ENCODE data around the gene BEAN1. TPM values are rescaled to one million over a fixed set of nuclear protein-coding genes. Genes with fewer than 3 reads are reported as not detected.

BEAN1 gene
- total RNA-seq, 1 experiment from 2014 or later: not detected

DNA sequence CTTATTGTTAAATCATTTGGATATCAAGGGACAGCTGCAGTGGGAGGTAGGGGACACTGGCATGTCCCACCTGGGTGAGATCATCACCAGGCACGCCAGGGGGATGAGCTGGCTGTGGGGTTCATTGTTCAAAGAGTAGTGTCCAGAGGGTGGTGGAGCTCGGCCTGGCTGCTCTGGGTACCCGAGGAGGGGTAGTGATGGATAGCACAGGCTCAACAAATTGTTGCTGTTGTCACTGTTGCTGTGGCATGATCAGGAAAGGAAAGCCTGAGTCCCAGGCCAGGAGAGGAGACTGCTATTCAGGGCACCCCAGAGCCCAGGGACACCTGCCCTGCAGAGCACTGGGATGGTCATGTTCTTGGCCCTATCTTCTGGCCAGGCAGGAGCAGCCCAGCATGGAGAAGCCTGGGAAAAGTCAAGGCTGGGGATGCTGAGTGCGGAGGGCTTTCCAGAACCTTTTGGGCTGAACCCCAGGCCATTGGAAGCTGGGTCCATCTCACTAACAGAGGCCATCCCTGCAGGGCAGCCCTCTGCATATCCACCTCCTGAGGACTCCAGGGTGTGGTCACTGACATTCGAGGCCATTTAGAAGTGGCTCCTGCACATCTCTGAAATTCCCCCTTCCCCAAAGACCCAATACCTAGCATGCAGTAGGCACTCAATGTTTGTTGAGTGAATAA, 12.1 kb downstream of the BEAN1 start (continued):
- no peak for TF ChIP-seq CBFB (CRISPR knock-in tag; IDR thresholded peaks at IDR 0.05; ENCODE audit: low read depth)
- TF ChIP-seq, protein P1, sequence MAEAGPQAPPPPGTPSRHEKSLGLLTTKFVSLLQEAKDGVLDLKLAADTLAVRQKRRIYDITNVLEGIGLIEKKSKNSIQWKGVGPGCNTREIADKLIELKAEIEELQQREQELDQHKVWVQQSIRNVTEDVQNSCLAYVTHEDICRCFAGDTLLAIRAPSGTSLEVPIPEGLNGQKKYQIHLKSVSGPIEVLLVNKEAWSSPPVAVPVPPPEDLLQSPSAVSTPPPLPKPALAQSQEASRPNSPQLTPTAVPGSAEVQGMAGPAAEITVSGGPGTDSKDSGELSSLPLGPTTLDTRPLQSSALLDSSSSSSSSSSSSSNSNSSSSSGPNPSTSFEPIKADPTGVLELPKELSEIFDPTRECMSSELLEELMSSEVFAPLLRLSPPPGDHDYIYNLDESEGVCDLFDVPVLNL (CRISPR knock-in tag; IDR thresholded peaks at IDR 0.05; ENCODE audit: borderline replicate concordance, low read depth): no peak
- no peak for TF ChIP-seq TEAD1 (CRISPR knock-in tag; IDR thresholded peaks at IDR 0.05)

DNA sequence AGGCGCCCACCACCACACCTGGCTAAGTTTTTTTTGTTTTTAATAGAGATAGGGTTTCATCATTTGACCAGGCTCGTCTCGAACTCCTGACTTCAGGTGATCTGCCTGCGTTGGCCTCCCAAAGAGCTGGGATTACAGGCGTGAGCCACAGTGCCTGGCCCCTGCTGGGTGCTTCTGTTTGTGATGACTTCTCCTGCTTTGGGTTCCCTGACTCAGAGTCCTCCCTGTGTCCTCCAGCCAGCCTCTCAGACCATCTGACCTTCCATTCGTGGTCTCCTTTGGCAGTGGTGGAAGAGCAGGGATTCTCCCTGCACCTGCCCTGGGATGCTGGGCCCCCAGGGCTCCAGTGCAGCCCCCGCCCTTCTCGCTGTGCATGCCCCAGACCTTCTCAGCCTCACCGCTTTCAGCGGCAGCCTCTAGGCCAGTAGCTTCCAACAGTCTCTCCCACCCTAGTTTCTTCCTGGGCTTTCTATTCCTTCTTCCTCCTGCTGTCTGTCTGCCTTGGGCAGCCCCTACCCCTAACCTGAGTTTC, 13.2 kb downstream of the BEAN1 start:
- ATAC-seq: no peak
- no peak overlapping the region for H3K27ac Mint-ChIP-seq
- H3K27me3 Mint-ChIP-seq (ENCODE audit: low read depth): peaks cover 9% of the 10 kb centered on the region; the same call in 1 of the 2 replicates
- no peak for DNase-seq (ENCODE audit: low spot score)
- ChIA-PET CTCF (interaction anchor here (1.2 to 1.5 kb wide), 3 partner anchors 11 to 168 kb away, joined by 4 to 5 read pairs (median 4); no protein-coding TSS in a partner anchor), POLR2A (no interaction called here)
- TF ChIP-seq ZNF138 (CRISPR knock-in tag; conservative IDR thresholded peaks at IDR 0.05): no peak
- TF ChIP-seq, protein P2, sequence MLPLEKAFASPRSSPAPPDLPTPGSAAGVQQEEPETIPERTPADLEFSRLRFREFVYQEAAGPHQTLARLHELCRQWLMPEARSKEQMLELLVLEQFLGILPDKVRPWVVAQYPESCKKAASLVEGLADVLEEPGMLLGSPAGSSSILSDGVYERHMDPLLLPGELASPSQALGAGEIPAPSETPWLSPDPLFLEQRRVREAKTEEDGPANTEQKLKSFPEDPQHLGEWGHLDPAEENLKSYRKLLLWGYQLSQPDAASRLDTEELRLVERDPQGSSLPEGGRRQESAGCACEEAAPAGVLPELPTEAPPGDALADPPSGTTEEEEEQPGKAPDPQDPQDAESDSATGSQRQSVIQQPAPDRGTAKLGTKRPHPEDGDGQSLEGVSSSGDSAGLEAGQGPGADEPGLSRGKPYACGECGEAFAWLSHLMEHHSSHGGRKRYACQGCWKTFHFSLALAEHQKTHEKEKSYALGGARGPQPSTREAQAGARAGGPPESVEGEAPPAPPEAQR (CRISPR knock-in tag; IDR thresholded peaks at IDR 0.05): no peak
- TF ChIP-seq, protein P3, sequence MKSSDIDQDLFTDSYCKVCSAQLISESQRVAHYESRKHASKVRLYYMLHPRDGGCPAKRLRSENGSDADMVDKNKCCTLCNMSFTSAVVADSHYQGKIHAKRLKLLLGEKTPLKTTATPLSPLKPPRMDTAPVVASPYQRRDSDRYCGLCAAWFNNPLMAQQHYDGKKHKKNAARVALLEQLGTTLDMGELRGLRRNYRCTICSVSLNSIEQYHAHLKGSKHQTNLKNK (CRISPR knock-in tag; IDR thresholded peaks at IDR 0.05): no peak
- no peak for TF ChIP-seq RELA (CRISPR knock-in tag; IDR thresholded peaks at IDR 0.05; ENCODE audit: borderline replicate concordance)
- TF ChIP-seq TP53 (CRISPR knock-in tag; IDR thresholded peaks at IDR 0.05): no peak
- no peak overlapping the region for H3K4me3 Mint-ChIP-seq
- H3K9me3 Mint-ChIP-seq: no peaks in the 10 kb centered on the region
- peaks cover 16% of the 10 kb centered on the region for H3K4me1 Mint-ChIP-seq
- no peaks in the 10 kb centered on the region for H3K36me3 Mint-ChIP-seq

DNA sequence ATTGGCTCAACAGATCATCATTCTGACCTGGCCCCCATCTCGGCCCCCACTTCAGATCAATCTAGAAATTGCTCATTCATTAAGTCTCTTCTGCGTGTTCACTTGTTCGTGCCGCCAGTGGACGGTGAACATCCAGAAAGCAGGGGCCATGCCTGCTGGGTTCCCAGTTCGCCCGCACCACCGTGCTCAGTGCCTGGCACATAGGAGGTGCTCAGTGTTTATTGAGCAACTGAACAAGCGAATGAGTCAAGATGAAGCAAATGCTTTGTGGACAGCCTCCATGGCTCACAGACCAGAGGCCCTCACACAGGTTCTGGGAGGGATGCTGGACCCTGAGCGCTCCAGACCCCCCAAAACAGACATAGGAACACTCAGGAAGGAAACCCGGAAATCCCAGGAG, 13.9 kb downstream of the BEAN1 start:
- DNase-seq (ENCODE audit: low spot score): no peak
- peaks cover 9% of the 10 kb centered on the region; the same call in 1 of the 2 replicates for H3K27me3 Mint-ChIP-seq (ENCODE audit: low read depth)
- H3K36me3 Mint-ChIP-seq: no peaks in the 10 kb centered on the region
- ChIA-PET CTCF (interaction anchor here (1.1 to 1.3 kb wide), 3 partner anchors 9 to 168 kb away, joined by 3 to 4 read pairs (median 3); no protein-coding TSS in a partner anchor), POLR2A (no interaction called here)
- no peak for ATAC-seq
- H3K9me3 Mint-ChIP-seq: no peaks in the 10 kb centered on the region
- no peak overlapping the region for H3K4me3 Mint-ChIP-seq
- H3K4me1 Mint-ChIP-seq: peaks cover 11% of the 10 kb centered on the region
- TF ChIP-seq JUN (CRISPR knock-in tag; IDR thresholded peaks at IDR 0.05): no peak
- H3K27ac Mint-ChIP-seq: no peak overlapping the region

DNA sequence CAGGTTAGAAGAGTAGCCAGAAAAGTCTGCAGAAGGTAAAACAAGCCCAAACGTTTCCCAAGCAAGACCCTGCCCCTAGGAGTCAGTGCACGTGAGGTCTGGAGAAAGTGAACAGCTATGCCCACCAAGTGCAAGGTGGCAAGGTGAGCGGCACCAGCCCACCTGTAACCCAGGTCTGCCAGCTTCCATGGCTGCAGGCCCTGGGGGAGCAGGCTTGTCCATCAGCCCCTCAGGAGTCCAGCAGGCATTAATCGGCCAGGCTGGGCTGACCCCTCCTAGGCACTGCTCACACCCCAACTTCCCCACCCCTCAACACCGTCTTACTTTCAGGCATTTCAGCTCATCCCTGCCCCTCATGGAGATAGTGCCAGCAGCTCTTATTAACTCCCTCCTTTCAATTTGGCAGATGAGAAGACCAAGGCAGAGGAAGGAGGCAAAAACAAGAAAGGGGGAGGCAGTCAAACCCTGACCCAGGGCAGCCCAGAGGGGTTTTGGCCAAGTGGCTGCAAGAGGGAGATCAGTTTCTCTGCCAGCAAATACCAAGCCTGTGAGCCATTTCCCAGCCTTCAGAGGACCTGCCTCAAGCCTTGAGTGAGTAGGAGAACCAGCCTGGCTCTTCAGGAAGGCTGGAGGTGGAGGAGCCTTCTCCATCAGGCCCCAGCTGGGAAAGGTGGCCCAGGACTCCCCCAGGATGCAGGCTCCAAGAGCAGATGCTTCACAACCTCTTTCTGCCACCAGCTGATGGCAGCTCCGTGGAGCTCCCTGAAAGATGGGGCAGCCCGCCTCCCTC, 14.7 kb downstream of the BEAN1 start:
- Mint-ChIP-seq H3K9me3 (no peaks in the 10 kb centered on the region), H3K36me3 (no peaks in the 10 kb centered on the region), H3K4me3 (no peak overlapping the region), H3K4me1 (peaks cover 11% of the 10 kb centered on the region), H3K27me3 (ENCODE audit: low read depth) (peaks cover 9% of the 10 kb centered on the region; the same call in 1 of the 2 replicates), H3K27ac (no peak overlapping the region)
- POLR2A ChIA-PET: no interaction called here
- CTCF ChIA-PET: interaction anchor here (0.8 to 1.3 kb wide), 5 partner anchors 8 to 167 kb away, joined by 3 to 5 read pairs (median 3); no protein-coding TSS in a partner anchor
- no peak for DNase-seq (ENCODE audit: low spot score)
- ATAC-seq: no peak
- TF ChIP-seq JAZF1 (CRISPR knock-in tag; IDR thresholded peaks at IDR 0.05): no peak
- no peak for TF ChIP-seq SOX15 (CRISPR knock-in tag; IDR thresholded peaks at IDR 0.05)
- TF ChIP-seq SMAD3 (CRISPR knock-in tag; IDR thresholded peaks at IDR 0.05; ENCODE audit: borderline replicate concordance): no peak
- no peak for TF ChIP-seq ZNF263 (CRISPR knock-in tag; IDR thresholded peaks at IDR 0.05; ENCODE audit: low read depth)
- TF ChIP-seq, protein P4, sequence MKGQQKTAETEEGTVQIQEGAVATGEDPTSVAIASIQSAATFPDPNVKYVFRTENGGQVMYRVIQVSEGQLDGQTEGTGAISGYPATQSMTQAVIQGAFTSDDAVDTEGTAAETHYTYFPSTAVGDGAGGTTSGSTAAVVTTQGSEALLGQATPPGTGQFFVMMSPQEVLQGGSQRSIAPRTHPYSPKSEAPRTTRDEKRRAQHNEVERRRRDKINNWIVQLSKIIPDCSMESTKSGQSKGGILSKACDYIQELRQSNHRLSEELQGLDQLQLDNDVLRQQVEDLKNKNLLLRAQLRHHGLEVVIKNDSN (CRISPR knock-in tag; IDR thresholded peaks at IDR 0.05): no peak
- TF ChIP-seq FOXP1 (CRISPR knock-in tag; IDR thresholded peaks at IDR 0.05; ENCODE audit: borderline replicate concordance): no peak
- TF ChIP-seq ZNF121 (CRISPR knock-in tag; IDR thresholded peaks at IDR 0.05): no peak
- TF ChIP-seq, protein P5, sequence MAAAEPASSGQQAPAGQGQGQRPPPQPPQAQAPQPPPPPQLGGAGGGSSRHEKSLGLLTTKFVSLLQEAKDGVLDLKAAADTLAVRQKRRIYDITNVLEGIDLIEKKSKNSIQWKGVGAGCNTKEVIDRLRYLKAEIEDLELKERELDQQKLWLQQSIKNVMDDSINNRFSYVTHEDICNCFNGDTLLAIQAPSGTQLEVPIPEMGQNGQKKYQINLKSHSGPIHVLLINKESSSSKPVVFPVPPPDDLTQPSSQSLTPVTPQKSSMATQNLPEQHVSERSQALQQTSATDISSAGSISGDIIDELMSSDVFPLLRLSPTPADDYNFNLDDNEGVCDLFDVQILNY (CRISPR knock-in tag; IDR thresholded peaks at IDR 0.05): no peak
- no peak for TF ChIP-seq NR3C1 (CRISPR knock-in tag; conservative IDR thresholded peaks at IDR 0.05; ENCODE audit: low read depth)
- TF ChIP-seq NFATC4 (CRISPR knock-in tag; IDR thresholded peaks at IDR 0.05): no peak
- TF ChIP-seq, protein P6, sequence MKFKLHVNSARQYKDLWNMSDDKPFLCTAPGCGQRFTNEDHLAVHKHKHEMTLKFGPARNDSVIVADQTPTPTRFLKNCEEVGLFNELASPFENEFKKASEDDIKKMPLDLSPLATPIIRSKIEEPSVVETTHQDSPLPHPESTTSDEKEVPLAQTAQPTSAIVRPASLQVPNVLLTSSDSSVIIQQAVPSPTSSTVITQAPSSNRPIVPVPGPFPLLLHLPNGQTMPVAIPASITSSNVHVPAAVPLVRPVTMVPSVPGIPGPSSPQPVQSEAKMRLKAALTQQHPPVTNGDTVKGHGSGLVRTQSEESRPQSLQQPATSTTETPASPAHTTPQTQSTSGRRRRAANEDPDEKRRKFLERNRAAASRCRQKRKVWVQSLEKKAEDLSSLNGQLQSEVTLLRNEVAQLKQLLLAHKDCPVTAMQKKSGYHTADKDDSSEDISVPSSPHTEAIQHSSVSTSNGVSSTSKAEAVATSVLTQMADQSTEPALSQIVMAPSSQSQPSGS (CRISPR knock-in tag; IDR thresholded peaks at IDR 0.05; ENCODE audit: borderline replicate concordance, low read depth): no peak
- no peak for TF ChIP-seq ESRRA (CRISPR knock-in tag; IDR thresholded peaks at IDR 0.05; ENCODE audit: borderline replicate concordance)
- no peak for TF ChIP-seq TEAD1 (CRISPR knock-in tag; IDR thresholded peaks at IDR 0.05)
- no peak for TF ChIP-seq ZNF232 (CRISPR knock-in tag; IDR thresholded peaks at IDR 0.05)

All from WTC11 (cell line).